Transverse colon (tissue), 4 donors: Measurements from ENCODE around the gene NFASC. TPM values are rescaled to one million over a fixed set of nuclear protein-coding genes. Genes with fewer than 3 reads are reported as not detected.

Experiments
- DNase-seq: peaks from one replicate; pipeline ENCODE4 v3.0.0-alpha.2; 2019
- H3K27ac ChIP-seq, 4 donors: fragments of 200-600 bp; sonication (generic); 2 replicates each; pipeline ENCODE4 v1.5.1; 2016 to 2018; ENCODE audit warnings: inconsistent platforms in 4 of 4
- H3K27me3 ChIP-seq: fragments of 200-600 bp; sonication (generic); 2 replicates; pipeline ENCODE4 v1.5.1; 2017; ENCODE audit warnings: inconsistent platforms
- H3K36me3 ChIP-seq, 4 donors: fragments of 200-600 bp; sonication (generic); 2 replicates each; pipeline ENCODE4 v1.5.1; 2017 to 2019; ENCODE audit warnings: inconsistent platforms in 4 of 4
- H3K4me1 ChIP-seq, 4 donors: fragments of 200-600 bp; sonication (generic); 2 replicates each; pipeline ENCODE4 v1.5.1; 2017 to 2020; ENCODE audit warnings: inconsistent platforms in 4 of 4
- H3K4me3 ChIP-seq, 4 donors: fragments of 200-600 bp; sonication (generic); 1 replicate in 1 of 4; 2 replicates in 3 of 4; pipeline versions ENCODE4 v1.5.1 to v1.6.1; 2017 to 2019; ENCODE audit warnings: inconsistent platforms in 4 of 4
- H3K9me3 ChIP-seq, 2 donors: fragments of 200-600 bp; sonication (generic); 2 replicates each; pipeline ENCODE4 v1.5.1; 2017 to 2019; ENCODE audit warnings: inconsistent platforms in 2 of 2
- EP300 ChIP-seq: sonication (generic); formaldehyde crosslinking; IDR thresholded peaks from one replicate; pipeline ENCODE4 v1.6.1; 2017; ENCODE audit warnings: antibody characterized with exemption, low read depth
- POLR2A ChIP-seq: fragments of 450-650 bp; IDR thresholded peaks from one replicate; pipeline ENCODE4 v1.6.1; 2016; ENCODE audit warnings: antibody characterized with exemption, mild to moderate bottlenecking, moderate library complexity
- POLR2AphosphoS5 ChIP-seq, 3 donors: sonication (generic); formaldehyde crosslinking; IDR thresholded peaks; one replicate each; pipeline ENCODE4 v1.6.1; 2016; ENCODE audit warnings: antibody characterized with exemption in 3 of 3
- WGBS, 2 donors: methylation state at CpG; one replicate each; pipeline ENCODE4 v1.1.5; 2018; ENCODE audit warnings: low coverage in 1 of 2; 5-methylcytosine and 5-hydroxymethylcytosine counted together
- in situ Hi-C, 4 donors: fragments of 200-750 bp; cut with MboI; loops; one replicate each; pipeline versions ENCODE4 v1.15.0 to v1.15.1; 2017; ENCODE audit warnings: low sequenced_read_pairs in 3 of 4, low pct_ligation_motif_present in 1 of 4, low pct_unique_long_range_greater_than_20kb in 1 of 4
- intact Hi-C: fragments of 100-400 bp; cut with DNase I; formaldehyde crosslinking; loops from one replicate; pipeline ENCODE4 v1.15.1; 2023; ENCODE audit warnings: low total_unique reads
- total RNA-seq, 4 donors: library from RNA; depleted of rRNA; stranded (reverse); fragments of >200 nt; gene quantifications; one replicate each; pipeline ENCODE4 v1.1.0, GENCODE V29; 2016
- TF ChIP-seq, protein P1 (sequence below), 5 experiments: fragments of 200-600 bp in 3 of 5; fragments of 450-650 bp in 2 of 5; sonication (generic) in 3 of 5; IDR thresholded peaks; 1 replicate in 2 of 5; 2 replicates in 3 of 5; pipeline ENCODE4 v1.5.1; 2016 to 2017; ENCODE audit warnings: antibody characterized with exemption in 5 of 5, inconsistent platforms in 3 of 5, mild to moderate bottlenecking in 2 of 5, moderate library complexity in 1 of 5

The NFASC gene
- total RNA-seq, 4 donors from 2014 or later, result 11.3 to 48.8 (median 13.4) TPM

DNA sequence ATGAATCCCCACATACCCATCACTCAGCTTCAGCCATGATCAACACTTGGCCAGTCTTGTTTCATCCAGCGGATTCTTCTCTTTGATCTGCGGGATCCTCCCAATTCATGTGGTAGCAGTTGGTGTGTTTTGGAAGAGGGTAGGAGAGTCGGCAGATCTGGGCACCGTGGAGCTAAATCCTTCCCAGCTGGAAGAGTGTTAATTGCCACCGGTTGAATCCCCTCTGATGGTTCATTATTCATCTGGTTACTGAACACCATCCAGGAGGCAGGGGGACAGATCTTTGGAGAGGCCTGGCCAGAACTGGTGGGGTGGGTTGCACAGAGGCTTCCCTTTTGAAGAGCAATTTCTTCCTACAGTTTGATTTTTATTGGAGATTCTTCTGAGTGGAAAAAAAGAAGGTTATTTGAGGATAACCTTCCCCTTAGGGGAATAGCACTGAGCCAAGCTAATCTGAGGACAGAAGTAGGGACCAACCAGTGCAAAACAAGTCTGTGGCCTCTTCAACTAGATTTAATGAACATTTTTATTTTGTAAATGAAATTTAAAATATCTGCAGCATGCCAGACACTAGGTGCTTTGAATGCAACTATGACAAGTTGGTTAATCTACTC lies 8.1 kb downstream of the NFASC start:
- TF ChIP-seq EP300, result no peak
- TF ChIP-seq POLR2A, result no peak
- TF ChIP-seq, protein P1, sequence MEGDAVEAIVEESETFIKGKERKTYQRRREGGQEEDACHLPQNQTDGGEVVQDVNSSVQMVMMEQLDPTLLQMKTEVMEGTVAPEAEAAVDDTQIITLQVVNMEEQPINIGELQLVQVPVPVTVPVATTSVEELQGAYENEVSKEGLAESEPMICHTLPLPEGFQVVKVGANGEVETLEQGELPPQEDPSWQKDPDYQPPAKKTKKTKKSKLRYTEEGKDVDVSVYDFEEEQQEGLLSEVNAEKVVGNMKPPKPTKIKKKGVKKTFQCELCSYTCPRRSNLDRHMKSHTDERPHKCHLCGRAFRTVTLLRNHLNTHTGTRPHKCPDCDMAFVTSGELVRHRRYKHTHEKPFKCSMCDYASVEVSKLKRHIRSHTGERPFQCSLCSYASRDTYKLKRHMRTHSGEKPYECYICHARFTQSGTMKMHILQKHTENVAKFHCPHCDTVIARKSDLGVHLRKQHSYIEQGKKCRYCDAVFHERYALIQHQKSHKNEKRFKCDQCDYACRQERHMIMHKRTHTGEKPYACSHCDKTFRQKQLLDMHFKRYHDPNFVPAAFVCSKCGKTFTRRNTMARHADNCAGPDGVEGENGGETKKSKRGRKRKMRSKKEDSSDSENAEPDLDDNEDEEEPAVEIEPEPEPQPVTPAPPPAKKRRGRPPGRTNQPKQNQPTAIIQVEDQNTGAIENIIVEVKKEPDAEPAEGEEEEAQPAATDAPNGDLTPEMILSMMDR (IDR thresholded peaks at IDR 0.05), result no peak
- TF ChIP-seq POLR2AphosphoS5 (IDR thresholded peaks at IDR 0.05), result no peak
- Histone ChIP-seq H3K4me1 (peaks cover 0 to 21% (median 1%) of the 10 kb centered on the region in 4 donors), H3K27me3 (no peaks in the 10 kb centered on the region), H3K4me3 (no peak overlapping the region), H3K27ac (peak overlapping the region in 3 of 4 donors; percentile 21 to 44 (median 39)), H3K9me3 (no peaks in the 10 kb centered on the region), H3K36me3 (no peaks in the 10 kb centered on the region)
- DNase-seq, result no peak
- in situ Hi-C loops (no loop called here), intact Hi-C loops (no loop called here)
- WGBS, 2 donors, result 44 to 48% methylated on average over 3 to 5 of the region's 5 CpGs

DNA sequence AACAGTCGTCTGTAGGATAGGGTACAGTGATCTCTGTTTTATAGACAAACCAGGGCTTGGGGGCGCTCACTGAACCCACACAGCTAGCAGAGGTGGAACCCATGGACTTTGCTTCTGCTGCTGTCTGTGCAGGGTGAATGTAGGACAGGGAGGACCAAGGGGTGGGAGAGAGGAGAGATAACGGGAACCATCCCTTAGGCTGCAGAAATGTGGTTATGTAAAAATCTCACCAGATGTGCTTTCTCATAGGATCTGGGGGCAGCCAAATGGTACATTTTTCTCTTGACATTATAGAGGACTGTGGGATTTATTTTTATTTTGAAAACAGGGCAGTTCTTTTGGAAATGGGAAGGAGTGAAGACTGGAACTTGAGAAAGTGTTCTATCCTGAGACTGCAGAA lies 8.7 kb downstream of the NFASC start:
- peak overlapping the region in 3 of 4 donors; percentile 39 to 61 (median 51) for H3K27ac ChIP-seq
- no peaks in the 10 kb centered on the region for H3K9me3 ChIP-seq
- 57 to 100% methylated on average over 1 to 3 of the region's 3 CpGs for WGBS, 2 donors
- DNase-seq, result no peak
- no peaks in the 10 kb centered on the region for H3K36me3 ChIP-seq
- H3K4me3 ChIP-seq, result no peak overlapping the region
- in situ Hi-C loops (no loop called here), intact Hi-C loops (no loop called here)
- TF ChIP-seq, protein P1 (IDR thresholded peaks at IDR 0.05), result no peak
- TF ChIP-seq POLR2A (no peak), POLR2AphosphoS5 (IDR thresholded peaks at IDR 0.05) (peak in 2 of 3 donors; percentile 44 to 45), EP300 (no peak)
- no peaks in the 10 kb centered on the region for H3K27me3 ChIP-seq
- H3K4me1 ChIP-seq, result peaks cover 0 to 21% (median 1%) of the 10 kb centered on the region in 4 donors

DNA sequence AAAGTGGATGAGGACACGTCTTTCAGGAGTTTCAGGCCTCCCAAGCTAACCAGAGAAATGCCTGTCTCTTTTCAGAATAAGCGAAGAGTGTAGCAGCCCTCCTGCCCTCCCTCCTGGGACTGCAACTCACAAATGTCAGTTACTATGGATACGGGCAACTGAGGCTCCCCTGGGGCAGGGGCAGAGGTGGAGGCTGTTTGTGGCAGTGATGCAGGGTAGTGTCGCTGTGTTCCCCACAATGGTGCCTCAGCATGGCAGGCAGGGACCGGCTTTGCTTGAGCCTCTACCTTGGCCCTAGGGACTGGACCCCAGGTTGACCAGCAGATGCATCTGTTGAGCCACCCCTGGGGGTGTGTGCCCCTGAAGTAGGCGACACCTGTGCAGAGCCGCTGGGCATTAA lies 10.2 kb downstream of the NFASC start:
- H3K27me3 ChIP-seq, result no peaks in the 10 kb centered on the region
- TF ChIP-seq POLR2AphosphoS5 (IDR thresholded peaks at IDR 0.05) (no peak), POLR2A (no peak), EP300 (no peak)
- TF ChIP-seq, protein P1 (IDR thresholded peaks at IDR 0.05), result no peak
- in situ Hi-C loops, result no loop called here
- intact Hi-C loops, result no loop called here
- H3K4me3 ChIP-seq, result no peak overlapping the region
- H3K27ac ChIP-seq, result peak overlapping the region; percentile 25 to 61 (median 45)
- DNase-seq, result no peak
- H3K36me3 ChIP-seq, result no peaks in the 10 kb centered on the region
- H3K4me1 ChIP-seq, result peaks cover 0 to 30% (median 13%) of the 10 kb centered on the region in 4 donors
- 96% methylated on average over 7 of the region's 7 CpGs; no CpG with 5 or more reads in 1 of the 2 donors for WGBS, 2 donors
- H3K9me3 ChIP-seq, result no peaks in the 10 kb centered on the region

DNA sequence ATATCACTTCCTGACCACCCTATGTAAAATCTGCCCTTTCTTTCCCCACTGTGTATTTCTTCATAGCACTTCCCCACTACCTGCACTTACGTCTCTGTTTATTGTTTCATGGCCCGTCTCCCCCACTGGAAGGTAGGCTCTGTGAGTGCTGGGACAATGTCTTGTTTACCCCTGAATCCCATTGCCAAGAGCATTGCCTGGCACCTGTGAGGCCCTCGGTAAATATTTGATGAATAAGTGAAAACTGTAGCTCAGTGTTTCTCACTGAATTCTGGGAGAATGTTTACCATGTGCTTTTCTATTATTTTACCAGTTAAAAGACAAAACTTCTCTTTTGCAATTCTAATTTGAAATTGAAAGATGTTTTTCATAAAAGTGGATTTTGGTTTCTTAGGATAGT lies 11.8 kb downstream of the NFASC start:
- intact Hi-C loops (no loop called here), in situ Hi-C loops (no loop called here)
- 52 to 61% methylated on average over 3 of the region's 3 CpGs for WGBS, 2 donors
- Histone ChIP-seq H3K27ac (peak overlapping the region in 3 of 4 donors; percentile 33 to 61 (median 48)), H3K36me3 (no peaks in the 10 kb centered on the region), H3K9me3 (no peaks in the 10 kb centered on the region), H3K4me1 (peaks cover 0 to 42% (median 16%) of the 10 kb centered on the region in 4 donors), H3K27me3 (no peaks in the 10 kb centered on the region), H3K4me3 (no peak overlapping the region)
- DNase-seq, result no peak
- TF ChIP-seq EP300 (no peak), POLR2AphosphoS5 (IDR thresholded peaks at IDR 0.05) (no peak), POLR2A (no peak)
- TF ChIP-seq, protein P1 (IDR thresholded peaks at IDR 0.05), result no peak
